ENCODE data around the gene ERCC1.
A peak's percentile ranks its signal among the peaks of the same experiment; 100 is the strongest.

ERCC1 gene

DNA sequence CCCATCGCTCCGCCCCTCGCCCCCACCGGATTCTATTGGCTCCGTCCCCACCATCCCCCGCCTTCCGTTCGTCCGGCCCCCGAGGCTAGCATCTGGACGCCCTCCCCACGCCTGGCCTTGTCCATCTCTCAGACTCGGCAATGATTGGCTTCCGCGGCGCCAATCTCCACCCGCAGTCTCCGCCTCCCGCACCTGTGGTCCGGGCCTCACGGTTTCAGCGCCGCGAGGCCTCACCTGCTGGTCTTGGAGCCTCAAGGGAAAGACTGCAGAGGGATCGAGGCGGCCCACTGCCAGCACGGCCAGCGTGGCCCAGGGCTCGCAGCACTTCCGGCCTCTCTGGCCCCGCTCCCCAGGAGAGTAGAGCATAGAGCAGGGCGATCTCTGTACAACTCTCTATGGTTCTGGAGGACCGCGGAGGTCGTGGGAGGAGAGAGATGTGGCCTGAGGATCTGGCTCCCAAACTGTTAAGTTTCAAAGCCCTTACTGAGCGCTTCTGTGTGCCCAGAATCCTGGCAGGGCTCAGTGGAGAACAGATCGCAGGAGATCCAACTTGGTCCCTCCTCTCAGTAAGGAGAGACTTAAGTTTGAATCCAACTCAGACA lies at the start of gene ERCC1:
Gene ERCC1, minus strand, starts transcription at position 329 of the 602 bp plus-strand sequence. CDS start 543 bp downstream, outside the sequence.
- DNase-seq (ENCODE audit: low read depth): peak; percentile 99
- H3K4me3 ChIP-seq (ENCODE audit: low read length): peak within 1 kb of the TSS; percentile 75
- TF ChIP-seq, protein P1, sequence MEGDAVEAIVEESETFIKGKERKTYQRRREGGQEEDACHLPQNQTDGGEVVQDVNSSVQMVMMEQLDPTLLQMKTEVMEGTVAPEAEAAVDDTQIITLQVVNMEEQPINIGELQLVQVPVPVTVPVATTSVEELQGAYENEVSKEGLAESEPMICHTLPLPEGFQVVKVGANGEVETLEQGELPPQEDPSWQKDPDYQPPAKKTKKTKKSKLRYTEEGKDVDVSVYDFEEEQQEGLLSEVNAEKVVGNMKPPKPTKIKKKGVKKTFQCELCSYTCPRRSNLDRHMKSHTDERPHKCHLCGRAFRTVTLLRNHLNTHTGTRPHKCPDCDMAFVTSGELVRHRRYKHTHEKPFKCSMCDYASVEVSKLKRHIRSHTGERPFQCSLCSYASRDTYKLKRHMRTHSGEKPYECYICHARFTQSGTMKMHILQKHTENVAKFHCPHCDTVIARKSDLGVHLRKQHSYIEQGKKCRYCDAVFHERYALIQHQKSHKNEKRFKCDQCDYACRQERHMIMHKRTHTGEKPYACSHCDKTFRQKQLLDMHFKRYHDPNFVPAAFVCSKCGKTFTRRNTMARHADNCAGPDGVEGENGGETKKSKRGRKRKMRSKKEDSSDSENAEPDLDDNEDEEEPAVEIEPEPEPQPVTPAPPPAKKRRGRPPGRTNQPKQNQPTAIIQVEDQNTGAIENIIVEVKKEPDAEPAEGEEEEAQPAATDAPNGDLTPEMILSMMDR (IDR thresholded peaks at IDR 0.05; ENCODE audit: insufficient read depth, low read depth, low read length, missing control alignments): no peak

DNA sequence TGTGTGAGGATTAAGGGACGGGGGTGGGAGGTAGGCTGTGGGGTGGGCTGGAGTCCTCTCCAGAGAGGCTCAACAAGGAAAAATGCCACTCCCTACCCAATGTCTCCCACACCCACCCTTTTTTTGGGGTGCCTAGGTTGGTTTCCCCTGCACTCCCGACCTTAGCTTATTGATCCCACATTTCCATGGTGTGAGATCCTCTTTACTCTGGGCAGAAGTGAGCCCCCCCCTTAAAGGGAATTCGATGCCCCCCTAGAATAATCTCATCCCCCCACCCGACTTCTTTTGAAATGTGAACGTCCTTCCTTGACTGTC lies 49.6 kb upstream of the ERCC1 start:
- DNase-seq (ENCODE audit: low read depth): no peak
- no peak overlapping the region for H3K4me3 ChIP-seq (ENCODE audit: low read length)
- TF ChIP-seq, protein P1 (IDR thresholded peaks at IDR 0.05; ENCODE audit: insufficient read depth, low read depth, low read length, missing control alignments): no peak

DNA sequence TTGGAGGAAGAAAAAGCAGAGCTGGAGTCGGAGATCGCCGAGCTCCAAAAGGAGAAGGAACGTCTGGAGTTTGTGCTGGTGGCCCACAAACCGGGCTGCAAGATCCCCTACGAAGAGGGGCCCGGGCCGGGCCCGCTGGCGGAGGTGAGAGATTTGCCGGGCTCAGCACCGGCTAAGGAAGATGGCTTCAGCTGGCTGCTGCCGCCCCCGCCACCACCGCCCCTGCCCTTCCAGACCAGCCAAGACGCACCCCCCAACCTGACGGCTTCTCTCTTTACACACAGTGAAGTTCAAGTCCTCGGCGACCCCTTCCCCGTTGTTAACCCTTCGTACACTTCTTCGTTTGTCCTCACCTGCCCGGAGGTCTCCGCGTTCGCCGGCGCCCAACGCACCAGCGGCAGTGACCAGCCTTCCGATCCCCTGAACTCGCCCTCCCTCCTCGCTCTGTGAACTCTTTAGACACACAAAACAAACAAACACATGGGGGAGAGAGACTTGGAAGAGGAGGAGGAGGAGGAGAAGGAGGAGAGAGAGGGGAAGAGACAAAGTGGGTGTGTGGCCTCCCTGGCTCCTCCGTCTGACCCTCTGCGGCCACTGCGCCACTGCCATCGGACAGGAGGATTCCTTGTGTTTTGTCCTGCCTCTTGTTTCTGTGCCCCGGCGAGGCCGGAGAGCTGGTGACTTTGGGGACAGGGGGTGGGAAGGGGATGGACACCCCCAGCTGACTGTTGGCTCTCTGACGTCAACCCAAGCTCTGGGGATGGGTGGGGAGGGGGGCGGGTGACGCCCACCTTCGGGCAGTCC lies 49.0 kb upstream of the ERCC1 start:
- no peak overlapping the region for H3K4me3 ChIP-seq (ENCODE audit: low read length)

DNA sequence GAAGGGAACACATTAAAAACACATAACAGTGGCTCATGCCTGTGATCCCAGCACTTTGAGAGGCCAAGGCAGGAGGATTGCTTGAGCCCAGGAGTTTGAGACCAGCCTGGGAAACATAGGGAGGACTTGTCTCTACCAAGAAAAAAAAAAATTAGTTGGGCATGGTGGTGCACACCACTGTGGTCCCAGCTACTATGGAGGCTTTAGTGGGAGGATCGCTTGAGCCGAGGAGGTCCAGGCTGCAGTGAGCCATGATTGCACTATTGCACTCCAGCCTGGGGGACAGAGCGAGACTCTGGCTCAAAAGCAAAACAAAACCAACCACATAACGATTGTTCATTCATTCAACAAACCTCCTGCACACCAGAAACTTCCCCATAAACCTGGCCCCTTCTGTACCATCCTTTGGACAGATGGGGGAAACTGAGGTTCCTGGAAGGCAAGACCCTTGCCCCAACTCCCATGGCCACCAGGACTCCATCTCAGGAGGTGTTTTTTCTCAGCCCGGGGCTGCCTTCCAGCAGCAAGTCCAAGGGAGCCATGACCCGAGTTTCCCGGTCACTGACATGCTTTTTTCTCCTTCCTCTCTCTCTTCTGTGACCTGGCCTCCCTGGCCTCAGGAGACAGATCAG lies 48.3 kb upstream of the ERCC1 start:
- TF ChIP-seq, protein P1 (IDR thresholded peaks at IDR 0.05; ENCODE audit: insufficient read depth, low read depth, low read length, missing control alignments): no peak
- H3K4me3 ChIP-seq (ENCODE audit: low read length): no peak overlapping the region
- DNase-seq (ENCODE audit: low read depth): no peak

More for the DNA sequence above, 49.0 kb upstream of the ERCC1 start:
- TF ChIP-seq, protein P1 (IDR thresholded peaks at IDR 0.05; ENCODE audit: insufficient read depth, low read depth, low read length, missing control alignments): no peak
- DNase-seq (ENCODE audit: low read depth): no peak

DNA sequence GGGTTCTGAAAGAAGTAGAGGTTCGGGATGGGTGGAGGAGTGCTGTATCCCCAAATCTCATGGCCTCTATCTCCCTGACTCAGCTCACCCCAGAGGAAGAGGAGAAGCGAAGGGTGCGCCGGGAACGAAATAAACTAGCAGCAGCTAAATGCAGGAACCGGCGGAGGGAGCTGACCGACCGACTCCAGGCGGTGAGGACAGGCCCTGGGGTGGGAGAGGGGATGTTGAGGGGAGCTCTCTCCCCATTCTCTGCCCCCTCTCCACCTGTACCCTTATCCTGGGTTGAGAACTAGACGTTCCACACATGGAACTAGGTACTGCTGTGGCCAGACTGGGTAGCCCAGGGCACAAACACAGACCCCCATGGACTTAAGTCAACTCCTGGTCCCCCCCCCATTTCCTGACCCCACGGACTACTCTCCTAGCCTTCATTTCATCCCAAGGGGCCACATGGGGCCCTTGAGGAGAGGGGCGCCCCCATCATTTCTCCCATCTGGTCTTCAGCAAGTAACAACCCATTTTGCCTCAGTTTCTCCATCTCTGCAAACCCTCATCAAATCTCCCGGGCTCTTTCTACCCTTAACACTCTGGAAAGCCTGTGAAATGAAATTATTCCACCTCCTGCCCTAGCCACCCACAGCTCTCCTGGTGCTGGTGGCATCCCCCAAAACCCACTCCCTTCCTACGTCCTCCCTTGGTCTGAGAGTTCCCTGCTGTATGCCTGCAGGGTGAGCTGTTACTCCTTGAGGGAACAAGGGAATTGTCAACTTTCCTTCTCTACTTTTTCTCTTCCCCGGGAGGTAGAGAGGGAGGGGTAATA lies 47.6 kb upstream of the ERCC1 start:
- DNase-seq (ENCODE audit: low read depth): no peak
- H3K4me3 ChIP-seq (ENCODE audit: low read length): no peak overlapping the region
- TF ChIP-seq, protein P1 (IDR thresholded peaks at IDR 0.05; ENCODE audit: insufficient read depth, low read depth, low read length, missing control alignments): no peak

DNA sequence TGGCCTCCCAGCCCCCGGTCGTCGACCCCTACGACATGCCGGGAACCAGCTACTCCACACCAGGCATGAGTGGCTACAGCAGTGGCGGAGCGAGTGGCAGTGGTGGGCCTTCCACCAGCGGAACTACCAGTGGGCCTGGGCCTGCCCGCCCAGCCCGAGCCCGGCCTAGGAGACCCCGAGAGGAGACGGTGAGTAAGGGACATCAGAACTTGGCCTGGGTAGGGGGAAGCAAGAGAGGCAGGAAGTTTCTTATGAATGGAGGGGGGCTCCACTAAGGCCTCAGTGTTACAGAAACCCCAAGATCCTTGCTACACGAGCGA lies 47.0 kb upstream of the ERCC1 start:
- H3K4me3 ChIP-seq (ENCODE audit: low read length): no peak overlapping the region
- no peak for DNase-seq (ENCODE audit: low read depth)
- TF ChIP-seq, protein P1 (IDR thresholded peaks at IDR 0.05; ENCODE audit: insufficient read depth, low read depth, low read length, missing control alignments): no peak

Measured in epithelial cell of esophagus (primary cell).